Liver (tissue), 3 donors: Measurements from ENCODE around the gene RHBDD3.

Experiments used
- EGR1 ChIP-seq, 2 donors: IDR thresholded peaks; 2 replicates each; pipeline ENCODE4 v1.6.1; 2016 to 2018; ENCODE audit warnings: antibody characterized with exemption in 2 of 2, low read depth in 2 of 2
- GABPA ChIP-seq, 2 donors: IDR thresholded peaks in 1 of 2; conservative IDR thresholded peaks in 1 of 2; 2 replicates each; pipeline ENCODE4 v1.6.1; 2016; ENCODE audit warnings: antibody characterized with exemption in 2 of 2, mild to moderate bottlenecking in 1 of 2, moderate library complexity in 1 of 2
- HNF4G ChIP-seq: IDR thresholded peaks from 2 replicates; pipeline ENCODE4 v1.6.1; 2016; ENCODE audit warnings: antibody characterized with exemption
- JUND ChIP-seq, 2 donors: IDR thresholded peaks; 2 replicates each; pipeline ENCODE4 v1.6.1; 2016; ENCODE audit warnings: antibody characterized with exemption in 2 of 2
- NR2F2 ChIP-seq: IDR thresholded peaks from 2 replicates; pipeline ENCODE4 v1.6.1; 2016; ENCODE audit warnings: antibody characterized with exemption
- RAD21 ChIP-seq, 2 donors: IDR thresholded peaks; 2 replicates each; pipeline ENCODE4 v1.6.1; 2016; ENCODE audit warnings: antibody characterized with exemption in 2 of 2, mild to moderate bottlenecking in 2 of 2
- SP1 ChIP-seq: IDR thresholded peaks from 2 replicates; pipeline ENCODE4 v1.6.1; 2018; ENCODE audit warnings: antibody characterized with exemption, mild to moderate bottlenecking
- TAF1 ChIP-seq: conservative IDR thresholded peaks from 2 replicates; pipeline ENCODE4 v1.6.1; 2016; ENCODE audit warnings: antibody characterized with exemption, mild to moderate bottlenecking
- YY1 ChIP-seq: IDR thresholded peaks from 2 replicates; pipeline ENCODE4 v1.6.1; 2016; ENCODE audit warnings: antibody characterized with exemption, mild to moderate bottlenecking
- TF ChIP-seq, protein P1 (sequence below): fragments of 150-350 bp; IDR thresholded peaks from 2 replicates; pipeline ENCODE4 v1.5.1; 2017; ENCODE audit warnings: improper control_type of control experiment, low read depth, low read length; ENCODE audit not compliant: missing input control
- TF ChIP-seq, protein P2 (sequence below): IDR thresholded peaks from 2 replicates; pipeline ENCODE4 v1.6.1; 2016; ENCODE audit warnings: antibody characterized with exemption, mild to moderate bottlenecking
- TF ChIP-seq, protein P3 (sequence below): IDR thresholded peaks from 2 replicates; pipeline ENCODE4 v1.6.1; 2016; ENCODE audit warnings: antibody characterized with exemption
- TF ChIP-seq, protein P4 (sequence below): IDR thresholded peaks from 2 replicates; pipeline ENCODE4 v1.6.1; 2016; ENCODE audit warnings: antibody characterized with exemption
- TF ChIP-seq, protein P5 (sequence below): IDR thresholded peaks from 2 replicates; pipeline ENCODE4 v1.6.1; 2016; ENCODE audit warnings: antibody characterized with exemption
- donor health status: healthy.
- donor health status: healthy.

DNA sequence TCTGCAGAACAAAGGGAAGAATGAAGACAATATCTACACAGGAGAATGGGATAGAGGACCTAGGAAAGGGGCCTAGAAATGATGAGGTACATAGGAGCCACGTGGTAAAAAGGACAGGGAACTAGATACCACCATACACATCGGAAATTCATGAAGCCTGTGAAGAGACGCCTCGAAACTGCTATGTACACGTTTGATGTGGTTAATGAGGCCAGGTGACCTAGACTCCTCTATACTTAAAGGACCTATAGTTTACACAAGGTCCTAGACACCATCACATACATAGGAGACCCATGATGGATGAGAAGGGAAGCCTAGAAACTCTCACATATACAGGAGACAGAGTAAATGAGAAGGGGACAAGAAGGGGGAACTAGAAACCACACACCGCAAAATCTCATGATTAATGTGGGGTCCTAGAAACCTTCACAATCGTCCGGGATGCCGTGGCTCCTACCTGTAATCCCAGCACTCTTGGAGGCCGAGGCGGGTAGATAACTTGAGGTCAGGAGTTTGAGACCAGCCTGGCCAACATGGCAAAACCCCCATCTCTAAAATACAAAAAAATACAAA, 23.8 kb downstream of the RHBDD3 start:
- TF ChIP-seq, protein P1, sequence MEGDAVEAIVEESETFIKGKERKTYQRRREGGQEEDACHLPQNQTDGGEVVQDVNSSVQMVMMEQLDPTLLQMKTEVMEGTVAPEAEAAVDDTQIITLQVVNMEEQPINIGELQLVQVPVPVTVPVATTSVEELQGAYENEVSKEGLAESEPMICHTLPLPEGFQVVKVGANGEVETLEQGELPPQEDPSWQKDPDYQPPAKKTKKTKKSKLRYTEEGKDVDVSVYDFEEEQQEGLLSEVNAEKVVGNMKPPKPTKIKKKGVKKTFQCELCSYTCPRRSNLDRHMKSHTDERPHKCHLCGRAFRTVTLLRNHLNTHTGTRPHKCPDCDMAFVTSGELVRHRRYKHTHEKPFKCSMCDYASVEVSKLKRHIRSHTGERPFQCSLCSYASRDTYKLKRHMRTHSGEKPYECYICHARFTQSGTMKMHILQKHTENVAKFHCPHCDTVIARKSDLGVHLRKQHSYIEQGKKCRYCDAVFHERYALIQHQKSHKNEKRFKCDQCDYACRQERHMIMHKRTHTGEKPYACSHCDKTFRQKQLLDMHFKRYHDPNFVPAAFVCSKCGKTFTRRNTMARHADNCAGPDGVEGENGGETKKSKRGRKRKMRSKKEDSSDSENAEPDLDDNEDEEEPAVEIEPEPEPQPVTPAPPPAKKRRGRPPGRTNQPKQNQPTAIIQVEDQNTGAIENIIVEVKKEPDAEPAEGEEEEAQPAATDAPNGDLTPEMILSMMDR: no peak
- TF ChIP-seq, protein P2, sequence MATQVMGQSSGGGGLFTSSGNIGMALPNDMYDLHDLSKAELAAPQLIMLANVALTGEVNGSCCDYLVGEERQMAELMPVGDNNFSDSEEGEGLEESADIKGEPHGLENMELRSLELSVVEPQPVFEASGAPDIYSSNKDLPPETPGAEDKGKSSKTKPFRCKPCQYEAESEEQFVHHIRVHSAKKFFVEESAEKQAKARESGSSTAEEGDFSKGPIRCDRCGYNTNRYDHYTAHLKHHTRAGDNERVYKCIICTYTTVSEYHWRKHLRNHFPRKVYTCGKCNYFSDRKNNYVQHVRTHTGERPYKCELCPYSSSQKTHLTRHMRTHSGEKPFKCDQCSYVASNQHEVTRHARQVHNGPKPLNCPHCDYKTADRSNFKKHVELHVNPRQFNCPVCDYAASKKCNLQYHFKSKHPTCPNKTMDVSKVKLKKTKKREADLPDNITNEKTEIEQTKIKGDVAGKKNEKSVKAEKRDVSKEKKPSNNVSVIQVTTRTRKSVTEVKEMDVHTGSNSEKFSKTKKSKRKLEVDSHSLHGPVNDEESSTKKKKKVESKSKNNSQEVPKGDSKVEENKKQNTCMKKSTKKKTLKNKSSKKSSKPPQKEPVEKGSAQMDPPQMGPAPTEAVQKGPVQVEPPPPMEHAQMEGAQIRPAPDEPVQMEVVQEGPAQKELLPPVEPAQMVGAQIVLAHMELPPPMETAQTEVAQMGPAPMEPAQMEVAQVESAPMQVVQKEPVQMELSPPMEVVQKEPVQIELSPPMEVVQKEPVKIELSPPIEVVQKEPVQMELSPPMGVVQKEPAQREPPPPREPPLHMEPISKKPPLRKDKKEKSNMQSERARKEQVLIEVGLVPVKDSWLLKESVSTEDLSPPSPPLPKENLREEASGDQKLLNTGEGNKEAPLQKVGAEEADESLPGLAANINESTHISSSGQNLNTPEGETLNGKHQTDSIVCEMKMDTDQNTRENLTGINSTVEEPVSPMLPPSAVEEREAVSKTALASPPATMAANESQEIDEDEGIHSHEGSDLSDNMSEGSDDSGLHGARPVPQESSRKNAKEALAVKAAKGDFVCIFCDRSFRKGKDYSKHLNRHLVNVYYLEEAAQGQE: no peak
- TF ChIP-seq, protein P3, sequence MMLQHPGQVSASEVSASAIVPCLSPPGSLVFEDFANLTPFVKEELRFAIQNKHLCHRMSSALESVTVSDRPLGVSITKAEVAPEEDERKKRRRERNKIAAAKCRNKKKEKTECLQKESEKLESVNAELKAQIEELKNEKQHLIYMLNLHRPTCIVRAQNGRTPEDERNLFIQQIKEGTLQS: no peak
- TF ChIP-seq RAD21 (IDR thresholded peaks at IDR 0.05): no peak
- TF ChIP-seq SP1: no peak
- no peak for TF ChIP-seq GABPA (IDR thresholded peaks at IDR 0.05 in 1 of 2, conservative IDR thresholded peaks at IDR 0.05 in 1 of 2)
- no peak for TF ChIP-seq JUND (IDR thresholded peaks at IDR 0.05)
- no peak for TF ChIP-seq EGR1 (IDR thresholded peaks at IDR 0.05; ENCODE audit: low read depth in 2 of 2)
- TF ChIP-seq YY1: no peak
- TF ChIP-seq, protein P4, sequence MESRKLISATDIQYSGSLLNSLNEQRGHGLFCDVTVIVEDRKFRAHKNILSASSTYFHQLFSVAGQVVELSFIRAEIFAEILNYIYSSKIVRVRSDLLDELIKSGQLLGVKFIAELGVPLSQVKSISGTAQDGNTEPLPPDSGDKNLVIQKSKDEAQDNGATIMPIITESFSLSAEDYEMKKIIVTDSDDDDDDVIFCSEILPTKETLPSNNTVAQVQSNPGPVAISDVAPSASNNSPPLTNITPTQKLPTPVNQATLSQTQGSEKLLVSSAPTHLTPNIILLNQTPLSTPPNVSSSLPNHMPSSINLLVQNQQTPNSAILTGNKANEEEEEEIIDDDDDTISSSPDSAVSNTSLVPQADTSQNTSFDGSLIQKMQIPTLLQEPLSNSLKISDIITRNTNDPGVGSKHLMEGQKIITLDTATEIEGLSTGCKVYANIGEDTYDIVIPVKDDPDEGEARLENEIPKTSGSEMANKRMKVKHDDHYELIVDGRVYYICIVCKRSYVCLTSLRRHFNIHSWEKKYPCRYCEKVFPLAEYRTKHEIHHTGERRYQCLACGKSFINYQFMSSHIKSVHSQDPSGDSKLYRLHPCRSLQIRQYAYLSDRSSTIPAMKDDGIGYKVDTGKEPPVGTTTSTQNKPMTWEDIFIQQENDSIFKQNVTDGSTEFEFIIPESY: no peak
- TF ChIP-seq HNF4G: no peak
- no peak for TF ChIP-seq NR2F2
- TF ChIP-seq TAF1: no peak
- TF ChIP-seq, protein P5, sequence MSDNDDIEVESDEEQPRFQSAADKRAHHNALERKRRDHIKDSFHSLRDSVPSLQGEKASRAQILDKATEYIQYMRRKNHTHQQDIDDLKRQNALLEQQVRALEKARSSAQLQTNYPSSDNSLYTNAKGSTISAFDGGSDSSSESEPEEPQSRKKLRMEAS: no peak
